Measurements from ENCODE around the gene FMNL2.

- TF ChIP-seq CTCF (IDR thresholded peaks at IDR 0.05) (no peak), POLR2A (IDR thresholded peaks at IDR 0.05) (no peak)
Observed at GRCh38 chr2:152347076-152347475, 12.1 kb downstream of the FMNL2 start.

Measured in esophagus squamous epithelium (tissue), 4 donors.